Upper lobe of right lung (tissue), 1 donor: ENCODE measurements around the gene FBXO9. TPM values are rescaled to one million over a fixed set of nuclear protein-coding genes. Genes with fewer than 3 reads are reported as not detected.

Experiments
- ATAC-seq: fragments of 200-7000 bp; cut with Tn5 transposase; one replicate; pipeline ENCODE4 v1.9.1; 2020; ENCODE audit warnings: mild to moderate bottlenecking, moderate library complexity
- DNase-seq: peaks from one replicate; pipeline ENCODE4 v3.0.0-alpha.2; 2020
- H3K27ac ChIP-seq: fragments of 200-600 bp; one replicate; pipeline ENCODE4 v1.8.0; 2022
- H3K27me3 ChIP-seq: fragments of 200-600 bp; one replicate; pipeline ENCODE4 v1.8.0; 2022; ENCODE audit warnings: mild to moderate bottlenecking
- H3K36me3 ChIP-seq: fragments of 200-600 bp; one replicate; pipeline ENCODE4 v1.8.0; 2022
- H3K4me1 ChIP-seq: fragments of 200-600 bp; one replicate; pipeline ENCODE4 v1.8.0; 2022
- H3K4me3 ChIP-seq: fragments of 200-600 bp; one replicate; pipeline ENCODE4 v1.8.0; 2022; ENCODE audit warnings: mild to moderate bottlenecking
- H3K9me3 ChIP-seq: fragments of 200-600 bp; one replicate; pipeline ENCODE4 v1.8.0; 2022
- intact Hi-C: fragments of 100-400 bp; cut with DNase I; formaldehyde crosslinking; loops from one replicate; pipeline ENCODE4 v1.11.0; 2022
- total RNA-seq: library from RNA; stranded (reverse); fragmentation: NEBNext Ultra II Directional; extraction: Animal tissue kit (Norgen Biotek cat#: 25700); gene quantifications from one replicate; pipeline ENCODE4 v1.2.1, GENCODE V29; 2021
- TF ChIP-seq, protein P1 (sequence below): fragments of 200-600 bp; IDR thresholded peaks from one replicate; pipeline ENCODE4 v1.8.0; 2022; ENCODE audit warnings: antibody characterized with exemption
- donor health status: DM: no; HTN: yes; CAD: no; lungs with severe emphysema.

Gene FBXO9
- total RNA-seq, 1 donor from 2014 or later = 101 TPM

DNA sequence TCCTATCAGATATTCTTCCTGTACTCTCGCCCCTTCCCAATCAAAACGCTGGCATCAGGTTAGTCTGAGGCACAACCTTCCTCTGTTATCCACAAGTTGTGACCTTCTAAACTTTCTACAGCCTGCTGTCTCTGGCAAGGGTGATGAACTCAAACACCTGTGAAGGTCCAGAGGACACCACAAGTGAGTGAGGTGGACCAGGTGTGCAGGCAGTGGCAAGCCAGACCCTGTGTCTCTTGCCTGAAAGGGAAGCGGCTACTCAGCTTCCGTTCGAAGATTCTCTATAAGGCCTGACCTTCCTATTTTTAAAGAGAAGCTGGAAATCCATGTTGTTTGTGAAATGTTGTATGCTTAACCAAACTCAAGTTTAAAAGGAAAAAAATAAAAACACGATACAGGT is 46.7 kb downstream of the FBXO9 start:
- no peak for ATAC-seq
- no peaks in the 10 kb centered on the region for H3K9me3 ChIP-seq
- no peak overlapping the region for H3K27ac ChIP-seq
- intact Hi-C loops = no loop called here
- TF ChIP-seq, protein P1, sequence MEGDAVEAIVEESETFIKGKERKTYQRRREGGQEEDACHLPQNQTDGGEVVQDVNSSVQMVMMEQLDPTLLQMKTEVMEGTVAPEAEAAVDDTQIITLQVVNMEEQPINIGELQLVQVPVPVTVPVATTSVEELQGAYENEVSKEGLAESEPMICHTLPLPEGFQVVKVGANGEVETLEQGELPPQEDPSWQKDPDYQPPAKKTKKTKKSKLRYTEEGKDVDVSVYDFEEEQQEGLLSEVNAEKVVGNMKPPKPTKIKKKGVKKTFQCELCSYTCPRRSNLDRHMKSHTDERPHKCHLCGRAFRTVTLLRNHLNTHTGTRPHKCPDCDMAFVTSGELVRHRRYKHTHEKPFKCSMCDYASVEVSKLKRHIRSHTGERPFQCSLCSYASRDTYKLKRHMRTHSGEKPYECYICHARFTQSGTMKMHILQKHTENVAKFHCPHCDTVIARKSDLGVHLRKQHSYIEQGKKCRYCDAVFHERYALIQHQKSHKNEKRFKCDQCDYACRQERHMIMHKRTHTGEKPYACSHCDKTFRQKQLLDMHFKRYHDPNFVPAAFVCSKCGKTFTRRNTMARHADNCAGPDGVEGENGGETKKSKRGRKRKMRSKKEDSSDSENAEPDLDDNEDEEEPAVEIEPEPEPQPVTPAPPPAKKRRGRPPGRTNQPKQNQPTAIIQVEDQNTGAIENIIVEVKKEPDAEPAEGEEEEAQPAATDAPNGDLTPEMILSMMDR = no peak
- H3K27me3 ChIP-seq = no peaks in the 10 kb centered on the region
- no peak for DNase-seq
- H3K4me3 ChIP-seq = no peak overlapping the region
- no peaks in the 10 kb centered on the region for H3K4me1 ChIP-seq
- no peaks in the 10 kb centered on the region for H3K36me3 ChIP-seq

DNA sequence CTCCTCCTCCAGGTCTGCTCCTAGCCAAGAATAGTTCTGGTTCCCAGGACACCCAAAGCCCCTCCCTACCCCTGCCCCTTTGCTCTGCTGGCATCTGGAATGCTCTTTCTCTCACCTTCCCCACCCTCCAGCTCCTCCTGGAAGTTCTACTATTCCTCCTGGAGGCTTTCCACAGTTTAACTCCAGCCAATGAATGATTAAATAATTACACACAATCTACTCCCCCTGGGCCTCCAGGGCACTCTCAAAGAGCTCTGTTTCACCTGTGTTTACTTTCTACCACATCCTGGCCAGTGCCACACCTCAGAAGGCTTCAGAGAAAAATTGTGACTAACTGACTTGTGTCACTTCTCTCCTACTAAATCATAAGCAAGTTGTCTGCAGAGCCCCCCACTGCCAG is 47.2 kb downstream of the FBXO9 start:
- Histone ChIP-seq H3K27me3 (no peaks in the 10 kb centered on the region), H3K4me1 (no peaks in the 10 kb centered on the region), H3K9me3 (no peaks in the 10 kb centered on the region), H3K36me3 (no peaks in the 10 kb centered on the region), H3K4me3 (no peak overlapping the region), H3K27ac (no peak overlapping the region)
- intact Hi-C loops = no loop called here
- ATAC-seq (peak; percentile 90), DNase-seq (no peak)
- TF ChIP-seq, protein P1 = no peak

- intact Hi-C loops = no loop called here
- Histone ChIP-seq H3K9me3 (no peaks in the 10 kb centered on the region), H3K36me3 (no peaks in the 10 kb centered on the region), H3K27ac (no peak overlapping the region), H3K27me3 (no peaks in the 10 kb centered on the region), H3K4me3 (no peak overlapping the region), H3K4me1 (no peaks in the 10 kb centered on the region)
- TF ChIP-seq, protein P1 = no peak
- no peak for DNase-seq
- no peak for ATAC-seq
Observed at GRCh38 chr6:53112871-53113270, 47.7 kb downstream of the FBXO9 start.

- H3K27ac ChIP-seq = no peak overlapping the region
- intact Hi-C loops = no loop called here
Observed at GRCh38 chr6:53113742-53114141, 48.5 kb downstream of the FBXO9 start.

DNA sequence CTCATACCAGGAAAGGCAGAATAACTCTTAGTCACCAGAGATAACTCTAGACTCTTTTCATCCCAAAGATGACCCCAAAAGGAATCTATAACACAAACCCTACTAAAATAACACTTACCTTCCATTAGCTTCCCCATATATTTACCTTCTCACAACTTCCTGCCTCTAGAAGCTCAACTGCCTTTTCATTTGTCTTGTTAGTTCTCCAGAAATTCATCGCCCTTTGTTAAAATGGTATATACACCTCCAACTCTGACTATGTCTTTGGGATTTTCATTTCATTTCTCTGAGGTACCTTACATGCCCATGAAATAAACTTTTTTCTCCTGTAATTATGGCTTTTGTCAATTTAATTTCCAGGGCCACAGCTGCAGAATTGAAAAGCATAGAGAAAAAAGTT is 49.9 kb downstream of the FBXO9 start:
- H3K27me3 ChIP-seq = no peaks in the 10 kb centered on the region
- no peak for DNase-seq
- no peak overlapping the region for H3K27ac ChIP-seq
- no peak overlapping the region for H3K4me3 ChIP-seq
- no peaks in the 10 kb centered on the region for H3K4me1 ChIP-seq
- TF ChIP-seq, protein P1 = no peak
- no peaks in the 10 kb centered on the region for H3K36me3 ChIP-seq
- intact Hi-C loops = no loop called here
- no peak for ATAC-seq
- no peaks in the 10 kb centered on the region for H3K9me3 ChIP-seq

More at GRCh38 chr6:53113742-53114141, 48.5 kb downstream of the FBXO9 start:
- no peak for DNase-seq
- H3K9me3 ChIP-seq = no peaks in the 10 kb centered on the region
- no peaks in the 10 kb centered on the region for H3K36me3 ChIP-seq
- no peaks in the 10 kb centered on the region for H3K27me3 ChIP-seq
- no peaks in the 10 kb centered on the region for H3K4me1 ChIP-seq
- no peak for ATAC-seq
- H3K4me3 ChIP-seq = no peak overlapping the region
- TF ChIP-seq, protein P1 = no peak

DNA sequence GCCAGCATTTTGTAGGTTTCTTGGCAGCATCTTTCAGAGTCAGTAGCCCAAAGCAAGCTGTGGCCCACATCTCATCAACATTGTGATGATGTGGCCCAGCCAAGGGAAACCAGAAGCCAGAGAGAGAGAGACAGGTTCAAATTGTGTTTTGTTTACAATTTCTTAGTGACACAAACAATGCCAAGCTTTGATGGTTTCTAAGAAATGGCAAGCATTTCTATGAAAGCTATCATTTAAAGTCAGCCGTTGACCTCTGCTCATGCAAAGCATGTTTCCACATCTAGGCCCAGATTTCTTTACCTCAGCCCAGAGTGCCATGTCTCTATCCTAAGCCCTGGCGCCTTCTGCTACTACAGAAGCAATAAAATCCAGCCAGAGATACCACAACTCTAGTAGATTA is 50.5 kb downstream of the FBXO9 start:
- TF ChIP-seq, protein P1 = no peak
- Histone ChIP-seq H3K4me1 (no peaks in the 10 kb centered on the region), H3K9me3 (no peaks in the 10 kb centered on the region), H3K4me3 (no peak overlapping the region), H3K36me3 (no peaks in the 10 kb centered on the region), H3K27ac (no peak overlapping the region), H3K27me3 (no peaks in the 10 kb centered on the region)
- ATAC-seq (no peak), DNase-seq (no peak)
- intact Hi-C loops = no loop called here
